ENCODE results near the gene BRD7. TPM values are rescaled to one million over a fixed set of nuclear protein-coding genes. Genes with fewer than 3 reads are reported as not detected.

The BRD7 gene
- total RNA-seq, 2 donors from 2014 or later = 28.0 to 28.9 TPM

GRCh38 chr16:50323335-50324011 lies 45.3 kb downstream of the BRD7 start:
- H3K4me3 ChIP-seq = no peak overlapping the region
- TF ChIP-seq, protein P1, sequence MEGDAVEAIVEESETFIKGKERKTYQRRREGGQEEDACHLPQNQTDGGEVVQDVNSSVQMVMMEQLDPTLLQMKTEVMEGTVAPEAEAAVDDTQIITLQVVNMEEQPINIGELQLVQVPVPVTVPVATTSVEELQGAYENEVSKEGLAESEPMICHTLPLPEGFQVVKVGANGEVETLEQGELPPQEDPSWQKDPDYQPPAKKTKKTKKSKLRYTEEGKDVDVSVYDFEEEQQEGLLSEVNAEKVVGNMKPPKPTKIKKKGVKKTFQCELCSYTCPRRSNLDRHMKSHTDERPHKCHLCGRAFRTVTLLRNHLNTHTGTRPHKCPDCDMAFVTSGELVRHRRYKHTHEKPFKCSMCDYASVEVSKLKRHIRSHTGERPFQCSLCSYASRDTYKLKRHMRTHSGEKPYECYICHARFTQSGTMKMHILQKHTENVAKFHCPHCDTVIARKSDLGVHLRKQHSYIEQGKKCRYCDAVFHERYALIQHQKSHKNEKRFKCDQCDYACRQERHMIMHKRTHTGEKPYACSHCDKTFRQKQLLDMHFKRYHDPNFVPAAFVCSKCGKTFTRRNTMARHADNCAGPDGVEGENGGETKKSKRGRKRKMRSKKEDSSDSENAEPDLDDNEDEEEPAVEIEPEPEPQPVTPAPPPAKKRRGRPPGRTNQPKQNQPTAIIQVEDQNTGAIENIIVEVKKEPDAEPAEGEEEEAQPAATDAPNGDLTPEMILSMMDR (IDR thresholded peaks at IDR 0.05) = no peak
- no peaks in the 10 kb centered on the region for H3K4me1 ChIP-seq
- no peaks in the 10 kb centered on the region for H3K27me3 ChIP-seq
- no peaks in the 10 kb centered on the region for H3K9me3 ChIP-seq
- no peak for DNase-seq (ENCODE audit: low spot score)
- H3K27ac ChIP-seq = no peak overlapping the region
- peaks cover 54% of the 10 kb centered on the region for H3K36me3 ChIP-seq

- no peaks in the 10 kb centered on the region for H3K4me1 ChIP-seq
- no peak for DNase-seq (ENCODE audit: low spot score)
- TF ChIP-seq, protein P1 (IDR thresholded peaks at IDR 0.05) = no peak
- no peak overlapping the region for H3K27ac ChIP-seq
- no peaks in the 10 kb centered on the region for H3K9me3 ChIP-seq
- peaks cover 52% of the 10 kb centered on the region for H3K36me3 ChIP-seq
- no peaks in the 10 kb centered on the region for H3K27me3 ChIP-seq
- H3K4me3 ChIP-seq = no peak overlapping the region
These were observed 46.5 kb downstream of the BRD7 start for GRCh38 chr16:50322333-50322732.

DNA sequence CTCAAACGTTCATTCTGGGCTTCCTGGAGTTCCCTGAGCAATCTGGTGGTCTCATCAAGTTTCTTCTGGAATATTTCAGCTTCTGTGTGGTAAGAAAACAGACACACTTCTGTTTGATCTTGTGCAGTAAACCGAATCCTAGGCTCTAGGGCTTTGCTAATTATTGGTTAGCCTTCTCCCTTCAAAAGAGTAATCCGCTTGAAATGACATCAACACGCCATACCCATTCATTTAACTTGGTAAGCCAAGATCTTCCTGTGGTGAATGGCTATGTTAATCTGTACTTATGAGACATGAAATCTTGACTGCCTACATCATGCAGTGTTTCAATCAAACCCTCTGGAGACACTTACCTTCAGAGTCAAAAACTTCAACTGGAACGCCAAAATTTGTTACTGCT lies 48.5 kb downstream of the BRD7 start:
- no peak for DNase-seq (ENCODE audit: low spot score)
- TF ChIP-seq, protein P1 (IDR thresholded peaks at IDR 0.05) = no peak
- no peaks in the 10 kb centered on the region for H3K27me3 ChIP-seq
- no peaks in the 10 kb centered on the region for H3K9me3 ChIP-seq
- H3K4me3 ChIP-seq = no peak overlapping the region
- peaks cover 62% of the 10 kb centered on the region for H3K36me3 ChIP-seq
- no peak overlapping the region for H3K27ac ChIP-seq
- no peaks in the 10 kb centered on the region for H3K4me1 ChIP-seq

GRCh38 chr16:50318796-50319578 lies 49.8 kb downstream of the BRD7 start:
- no peak for DNase-seq (ENCODE audit: low spot score)
- Histone ChIP-seq H3K27ac (no peak overlapping the region), H3K9me3 (no peaks in the 10 kb centered on the region), H3K4me1 (peaks cover 0 to 3% of the 10 kb centered on the region in 2 donors), H3K27me3 (no peaks in the 10 kb centered on the region), H3K4me3 (no peak overlapping the region), H3K36me3 (peaks cover 63% of the 10 kb centered on the region)
- TF ChIP-seq, protein P1 (IDR thresholded peaks at IDR 0.05) = no peak

GRCh38 chr16:50316848-50317630 lies 51.7 kb downstream of the BRD7 start:
- DNase-seq (ENCODE audit: low spot score) = no peak
- TF ChIP-seq, protein P1 (IDR thresholded peaks at IDR 0.05) = no peak
- Histone ChIP-seq H3K4me3 (no peak overlapping the region), H3K9me3 (no peaks in the 10 kb centered on the region), H3K36me3 (peaks cover 78% of the 10 kb centered on the region), H3K4me1 (peaks cover 0 to 6% of the 10 kb centered on the region in 2 donors), H3K27me3 (no peaks in the 10 kb centered on the region), H3K27ac (no peak overlapping the region)

All from right atrium auricular region (tissue), 2 donors.